HL-60 (cell line): ENCODE measurements around the gene AGER.

Experiments
- CTCF ChIP-seq: IDR thresholded peaks from one replicate; pipeline ENCODE4 v1.5.1; 2011; ENCODE audit warnings: low read length, control low read depth, inconsistent platforms; ENCODE audit not compliant: insufficient read depth
- GABPA ChIP-seq: IDR thresholded peaks from 2 replicates; pipeline ENCODE4 v1.6.1; 2012; ENCODE audit warnings: low read depth
- POLR2AphosphoS5 ChIP-seq: IDR thresholded peaks from 2 replicates; pipeline ENCODE4 v1.6.1; 2012; ENCODE audit warnings: low read depth
- TF ChIP-seq, protein P1 (sequence below): IDR thresholded peaks from 2 replicates; pipeline ENCODE4 v1.6.1; 2012; ENCODE audit warnings: low read depth; ENCODE audit not compliant: insufficient replicate concordance

GRCh38 chr6:32215617-32216016 is 31.6 kb upstream of the AGER start:
- TF ChIP-seq CTCF (no peak), POLR2AphosphoS5 (no peak), GABPA (no peak)
- TF ChIP-seq, protein P1, sequence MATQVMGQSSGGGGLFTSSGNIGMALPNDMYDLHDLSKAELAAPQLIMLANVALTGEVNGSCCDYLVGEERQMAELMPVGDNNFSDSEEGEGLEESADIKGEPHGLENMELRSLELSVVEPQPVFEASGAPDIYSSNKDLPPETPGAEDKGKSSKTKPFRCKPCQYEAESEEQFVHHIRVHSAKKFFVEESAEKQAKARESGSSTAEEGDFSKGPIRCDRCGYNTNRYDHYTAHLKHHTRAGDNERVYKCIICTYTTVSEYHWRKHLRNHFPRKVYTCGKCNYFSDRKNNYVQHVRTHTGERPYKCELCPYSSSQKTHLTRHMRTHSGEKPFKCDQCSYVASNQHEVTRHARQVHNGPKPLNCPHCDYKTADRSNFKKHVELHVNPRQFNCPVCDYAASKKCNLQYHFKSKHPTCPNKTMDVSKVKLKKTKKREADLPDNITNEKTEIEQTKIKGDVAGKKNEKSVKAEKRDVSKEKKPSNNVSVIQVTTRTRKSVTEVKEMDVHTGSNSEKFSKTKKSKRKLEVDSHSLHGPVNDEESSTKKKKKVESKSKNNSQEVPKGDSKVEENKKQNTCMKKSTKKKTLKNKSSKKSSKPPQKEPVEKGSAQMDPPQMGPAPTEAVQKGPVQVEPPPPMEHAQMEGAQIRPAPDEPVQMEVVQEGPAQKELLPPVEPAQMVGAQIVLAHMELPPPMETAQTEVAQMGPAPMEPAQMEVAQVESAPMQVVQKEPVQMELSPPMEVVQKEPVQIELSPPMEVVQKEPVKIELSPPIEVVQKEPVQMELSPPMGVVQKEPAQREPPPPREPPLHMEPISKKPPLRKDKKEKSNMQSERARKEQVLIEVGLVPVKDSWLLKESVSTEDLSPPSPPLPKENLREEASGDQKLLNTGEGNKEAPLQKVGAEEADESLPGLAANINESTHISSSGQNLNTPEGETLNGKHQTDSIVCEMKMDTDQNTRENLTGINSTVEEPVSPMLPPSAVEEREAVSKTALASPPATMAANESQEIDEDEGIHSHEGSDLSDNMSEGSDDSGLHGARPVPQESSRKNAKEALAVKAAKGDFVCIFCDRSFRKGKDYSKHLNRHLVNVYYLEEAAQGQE = no peak
